HG02610 (cell line): ENCODE data around the gene NOSTRIN.

ENCODE experiments used
- ATAC-seq: cut with Tn5 transposase; IDR thresholded peaks from one replicate; pipeline ENCODE4 v1.9.1; 2021; ENCODE audit warnings: mild to moderate bottlenecking, moderate library complexity; ENCODE audit not compliant: unreplicated experiment

The NOSTRIN gene

DNA sequence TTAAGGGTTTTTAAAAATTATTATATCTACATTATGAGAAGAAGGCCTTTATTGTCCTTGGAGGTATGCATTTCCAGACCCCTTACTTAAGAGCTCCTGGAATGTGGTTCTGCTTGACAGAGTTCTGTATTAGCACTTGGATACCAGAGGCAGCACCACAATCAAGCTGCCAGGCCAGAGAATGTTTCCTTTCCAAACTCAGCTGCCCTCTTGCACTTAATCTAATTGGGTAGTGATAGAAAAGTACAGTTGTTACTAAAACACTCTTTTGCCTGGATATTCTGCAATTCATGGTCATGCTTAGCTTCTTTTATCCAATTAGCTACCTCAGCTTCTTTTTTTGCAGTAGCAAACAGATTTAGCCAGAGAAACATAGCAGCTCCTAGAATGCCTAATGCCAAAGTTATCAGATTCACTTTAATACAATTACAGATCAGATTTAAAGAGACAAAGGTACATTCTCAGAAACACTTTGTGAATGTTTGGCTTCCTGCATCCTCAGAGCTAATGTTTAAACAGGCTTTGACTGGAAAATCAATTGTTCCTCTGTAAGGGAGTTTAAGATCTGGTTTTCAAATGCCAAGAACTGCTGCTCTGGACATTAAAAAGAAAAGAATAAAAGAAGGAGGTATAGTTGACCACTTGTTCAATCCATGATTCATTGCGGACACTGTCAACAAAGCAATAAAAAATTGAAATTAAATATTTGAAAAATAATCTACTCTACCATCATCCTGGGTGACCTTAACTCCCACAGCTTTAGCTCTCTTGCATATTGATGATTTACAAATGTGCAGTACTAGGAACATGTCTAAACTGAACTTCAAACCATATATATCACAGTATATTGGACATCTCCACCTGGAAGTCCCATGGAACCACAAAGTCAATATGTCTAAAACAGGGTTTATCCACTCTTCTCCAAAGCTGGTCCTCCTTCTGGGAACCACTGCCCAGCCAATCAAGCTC lies 12.8 kb downstream of the NOSTRIN start:
- ATAC-seq = no peak

- no peak for ATAC-seq
These were observed 13.9 kb downstream of the NOSTRIN start for GRCh38 chr2:168816369-168816768.

DNA sequence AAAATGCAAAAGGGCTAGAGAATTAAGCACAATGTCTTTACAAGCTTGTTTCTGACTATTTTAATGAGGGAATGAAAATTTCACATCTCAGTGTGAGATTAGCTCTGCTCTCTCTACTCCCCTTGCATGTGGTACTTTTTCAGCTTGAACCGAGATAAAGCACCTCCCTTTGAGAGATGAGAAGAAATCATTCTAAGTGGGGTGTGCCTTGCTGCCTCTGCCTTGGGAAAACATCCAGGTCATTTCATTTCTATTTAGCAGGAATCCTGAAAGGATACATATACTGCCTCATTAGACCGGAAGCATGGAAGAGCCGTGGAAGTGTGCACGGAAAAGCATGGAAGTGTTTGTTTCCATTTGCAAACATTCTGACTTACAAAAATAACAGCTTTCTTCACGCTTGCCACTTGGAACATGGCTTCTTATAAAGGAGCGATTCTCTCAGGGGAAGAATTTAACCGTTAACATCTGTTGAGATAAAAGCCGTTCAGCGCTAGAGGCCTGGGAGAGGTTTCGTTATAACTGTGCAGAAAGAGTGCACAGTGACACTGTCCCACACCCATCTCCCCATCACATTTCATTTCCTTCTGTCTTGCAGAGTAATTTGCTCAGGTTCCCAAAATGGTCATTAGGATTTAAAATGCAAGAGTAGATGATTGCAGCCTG lies 16.7 kb downstream of the NOSTRIN start:
- ATAC-seq = no peak

DNA sequence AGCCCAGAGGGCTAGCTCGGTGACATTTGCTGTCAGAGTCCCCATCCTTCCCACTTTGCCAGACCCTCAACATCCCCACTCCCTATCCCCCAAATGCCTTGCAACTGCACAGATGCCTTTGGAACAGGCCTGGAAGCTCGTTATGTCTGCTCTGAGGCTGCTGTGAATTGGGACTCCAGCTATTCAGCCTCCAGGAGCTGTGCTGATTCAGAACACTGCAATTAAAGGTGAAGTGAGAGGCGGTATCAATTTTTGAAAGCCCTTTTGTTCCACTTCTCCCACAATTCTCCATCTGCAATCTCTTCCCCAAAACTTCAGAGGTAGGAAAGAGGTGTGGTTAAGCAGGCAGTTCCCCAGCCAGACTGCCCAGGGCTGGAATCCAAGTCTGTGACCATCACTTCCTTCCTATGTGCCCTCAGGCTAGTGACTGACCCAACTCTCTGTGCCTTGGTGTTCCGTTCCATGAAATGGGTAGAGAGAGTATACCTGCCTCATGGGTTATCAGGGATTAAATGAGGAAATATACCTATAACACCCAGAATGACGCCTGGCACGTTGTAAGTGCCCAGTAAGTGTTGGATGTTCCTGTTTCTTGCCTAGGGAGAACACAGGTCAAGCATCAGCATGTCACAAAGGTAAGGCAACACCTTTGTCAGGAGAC lies 17.5 kb downstream of the NOSTRIN start:
- ATAC-seq = no peak

- no peak for ATAC-seq
These were observed 19.1 kb downstream of the NOSTRIN start for GRCh38 chr2:168821577-168821976.

DNA sequence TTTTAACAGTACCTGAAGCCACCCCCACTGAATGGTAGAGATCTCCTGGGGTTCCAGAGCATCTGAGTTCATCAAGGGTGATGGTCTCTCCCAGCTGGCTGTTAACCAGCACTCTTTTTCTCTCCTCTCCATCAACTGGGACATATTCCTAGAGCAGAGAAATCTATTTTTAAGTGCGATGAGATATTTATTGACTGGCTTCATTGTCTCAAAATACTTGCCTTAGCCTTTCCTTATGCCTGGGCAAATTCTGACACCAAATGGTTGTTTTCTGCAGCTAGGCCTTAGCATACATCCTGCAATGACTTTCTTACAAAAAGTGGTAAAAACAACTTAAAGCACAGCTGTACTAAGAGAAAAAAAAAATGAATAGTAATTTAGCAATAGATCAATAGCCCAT lies 19.6 kb downstream of the NOSTRIN start:
- no peak for ATAC-seq

GRCh38 chr2:168825126-168825525 lies 22.7 kb downstream of the NOSTRIN start:
- ATAC-seq = no peak

- no peak for ATAC-seq
These were observed 28.5 kb downstream of the NOSTRIN start for GRCh38 chr2:168830958-168831357.

- ATAC-seq = no peak
These were observed 29.2 kb downstream of the NOSTRIN start for GRCh38 chr2:168831662-168832061.

DNA sequence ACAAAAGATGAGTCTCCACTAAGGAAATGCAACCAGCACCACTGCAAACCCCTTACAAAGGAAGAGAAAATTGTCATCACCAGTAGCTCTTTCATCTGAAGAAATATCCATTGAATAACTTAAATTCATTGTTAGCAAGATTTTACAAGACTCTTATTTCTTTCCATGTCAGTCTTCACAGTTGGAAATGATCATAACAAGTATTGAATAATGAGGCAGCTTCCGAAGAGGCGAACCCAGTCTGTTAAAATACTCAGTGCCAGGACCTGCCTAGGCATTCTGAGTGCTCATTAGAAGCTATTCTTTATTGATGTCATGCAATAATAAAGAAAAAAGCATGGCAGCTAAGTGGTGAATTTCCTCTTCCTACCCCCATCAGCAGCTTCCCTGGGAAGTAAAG lies 33.5 kb downstream of the NOSTRIN start:
- no peak for ATAC-seq

DNA sequence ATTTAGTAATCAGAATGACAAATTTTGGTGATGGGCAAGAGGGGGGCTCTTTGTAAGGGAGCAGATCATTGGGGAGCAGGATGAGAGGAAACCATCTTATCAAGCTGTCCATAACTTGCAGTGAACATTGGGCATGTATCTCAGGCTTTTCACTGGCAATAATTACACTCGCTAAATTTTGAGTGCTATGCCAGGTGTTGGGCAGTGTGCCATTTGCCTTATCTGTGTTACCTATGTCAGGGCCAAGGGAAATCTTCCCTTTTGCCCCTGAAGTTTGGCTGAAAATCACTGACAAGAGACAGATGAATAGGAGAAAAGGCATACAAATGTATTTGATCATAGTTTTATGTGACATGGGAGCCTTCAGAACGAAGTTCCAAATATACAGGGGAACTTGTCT lies 39.0 kb downstream of the NOSTRIN start:
- no peak for ATAC-seq

DNA sequence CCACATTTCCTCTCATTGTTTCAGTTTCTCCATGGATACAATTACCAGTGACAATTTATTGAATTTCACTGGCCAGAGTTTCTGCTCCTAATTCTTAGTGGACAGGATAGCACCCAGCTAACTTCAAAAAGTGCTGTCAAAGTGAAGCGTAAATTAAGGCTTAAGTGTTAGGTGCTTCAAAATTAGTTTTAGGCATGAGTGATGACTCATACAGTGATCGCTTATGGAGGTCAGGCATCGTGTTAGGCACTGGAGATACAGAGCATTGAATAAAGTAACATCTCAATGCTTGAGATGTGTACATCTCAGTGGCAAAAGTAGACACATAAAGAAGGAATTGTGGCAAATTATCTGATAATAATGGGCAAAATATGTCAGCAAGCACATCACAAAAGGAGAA lies 40.8 kb downstream of the NOSTRIN start:
- no peak for ATAC-seq

DNA sequence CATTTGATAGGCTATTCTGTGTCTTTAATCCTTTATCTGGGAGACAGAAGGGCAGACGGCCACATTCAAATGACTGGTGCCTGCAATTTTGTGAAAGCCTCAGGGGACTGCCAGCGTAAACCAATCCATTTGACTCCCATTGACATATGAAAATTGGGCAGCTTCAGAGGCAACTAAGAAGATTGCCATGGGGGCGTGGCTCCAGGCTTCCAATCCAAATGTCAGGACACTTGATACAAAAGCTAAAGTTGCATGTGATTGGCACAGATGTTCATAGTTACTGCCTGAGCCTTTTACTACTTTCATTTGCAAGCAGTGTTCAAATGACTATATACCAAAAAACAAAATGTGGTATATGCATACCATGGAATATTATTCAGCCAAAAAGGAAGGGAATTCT lies 45.8 kb downstream of the NOSTRIN start:
- ATAC-seq = no peak

DNA sequence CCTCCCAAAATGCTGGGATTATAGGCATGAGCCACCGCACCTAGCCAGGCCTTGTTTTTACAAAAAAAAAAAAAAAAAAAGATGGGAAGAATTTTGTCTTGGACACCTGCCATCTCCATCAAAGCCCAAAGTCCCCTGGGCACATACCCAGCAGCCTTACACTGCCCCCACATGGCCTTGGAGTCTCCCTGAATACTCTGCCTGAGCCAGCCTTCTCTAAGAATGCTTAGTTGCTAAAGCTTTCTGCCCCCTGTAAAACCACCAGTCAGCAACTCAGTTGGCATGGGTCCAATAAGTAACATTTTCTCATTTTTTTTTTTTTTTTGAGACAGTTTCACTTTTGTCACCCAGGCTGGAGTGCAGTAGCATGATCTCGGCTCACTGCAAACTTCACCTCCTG lies 47.2 kb downstream of the NOSTRIN start:
- ATAC-seq = no peak

DNA sequence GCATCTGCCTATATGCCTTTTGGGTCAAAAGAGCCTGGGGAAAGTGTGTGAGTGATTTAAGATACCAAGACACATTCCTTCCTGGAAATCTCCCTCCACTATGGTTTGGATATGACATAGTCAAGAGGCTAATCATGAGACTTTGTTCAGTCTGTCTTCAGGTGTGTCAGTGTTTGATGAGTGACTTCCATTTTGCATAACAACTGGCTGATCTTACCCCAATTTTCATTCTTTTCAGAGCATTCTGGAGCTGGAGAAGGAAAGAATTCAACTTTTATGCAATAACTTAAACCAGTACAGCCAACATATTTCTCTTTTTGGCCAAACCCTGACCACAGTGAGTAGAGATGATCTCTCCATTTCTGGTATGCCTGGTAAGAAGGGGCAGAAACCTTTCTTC lies 48.4 kb downstream of the NOSTRIN start:
- ATAC-seq = no peak

DNA sequence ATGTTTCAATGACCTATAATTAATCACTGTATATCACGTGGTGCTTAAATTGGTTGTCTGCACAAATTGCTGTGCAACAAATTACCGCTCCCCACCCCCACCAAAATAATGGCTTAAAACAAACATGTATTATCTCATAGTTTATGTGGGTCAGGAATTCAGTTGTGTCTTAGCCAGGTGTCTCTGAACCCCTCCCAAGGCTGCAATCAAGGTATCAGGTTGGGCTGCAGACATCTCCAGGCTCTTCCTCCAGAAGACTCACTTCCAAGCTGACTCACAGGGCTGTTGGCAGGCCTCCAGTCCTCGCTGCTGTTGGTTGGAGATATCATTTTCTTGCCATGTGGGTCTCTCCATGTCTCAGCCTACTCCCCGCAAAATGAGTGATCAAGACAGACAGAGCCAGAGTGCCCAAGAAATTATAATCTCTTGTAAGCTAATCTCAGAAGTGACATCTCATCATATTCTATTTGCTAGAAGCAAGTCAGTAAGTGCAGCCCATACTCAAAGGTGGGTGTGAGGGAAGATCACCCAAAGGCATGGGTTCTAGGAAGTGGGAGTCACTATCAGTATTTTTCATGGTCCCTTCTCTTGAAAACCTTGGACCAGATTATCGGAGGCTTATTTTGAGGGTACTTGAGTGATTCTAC lies 49.4 kb downstream of the NOSTRIN start:
- no peak for ATAC-seq

DNA sequence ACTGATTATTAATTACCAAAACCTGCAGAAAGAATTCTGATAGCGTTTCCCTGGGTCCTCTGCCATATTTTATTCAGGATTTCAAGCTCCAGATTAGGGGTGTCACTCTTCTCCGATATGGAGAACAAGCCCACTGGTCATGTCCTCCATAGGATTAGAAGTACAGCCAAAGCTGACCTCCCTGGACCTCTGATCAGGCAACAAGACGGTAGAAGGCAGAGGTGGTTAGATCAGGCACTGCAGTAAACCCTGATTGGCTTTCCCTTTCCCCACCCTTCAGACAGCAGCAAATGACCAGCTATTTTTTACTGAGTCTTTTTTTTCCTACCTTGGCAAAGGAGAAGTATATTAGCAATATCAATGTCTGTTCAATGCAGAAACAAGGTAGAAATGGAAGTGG lies 50.0 kb downstream of the NOSTRIN start:
- ATAC-seq = no peak

DNA sequence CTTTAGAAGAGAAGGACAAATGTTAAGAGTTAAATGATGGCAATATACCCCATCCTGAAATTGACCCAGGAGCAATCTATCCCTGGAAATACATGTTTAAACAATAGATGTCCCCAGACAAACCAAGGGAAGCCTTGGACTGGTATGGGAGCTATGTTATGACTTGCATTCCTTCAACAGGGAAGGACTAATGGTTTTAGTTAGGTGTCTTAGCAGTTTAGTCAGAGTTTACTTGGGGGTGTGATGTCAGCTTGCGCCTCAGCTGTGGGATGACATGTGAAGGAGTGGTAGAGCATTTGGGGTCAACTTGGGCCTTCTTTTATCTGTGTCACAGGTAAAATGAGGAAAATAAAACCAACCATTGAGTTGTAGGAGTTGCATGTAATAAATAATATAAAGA lies 51.0 kb downstream of the NOSTRIN start:
- no peak for ATAC-seq

- ATAC-seq = no peak
These were observed 52.2 kb downstream of the NOSTRIN start for GRCh38 chr2:168854651-168855050.

GRCh38 chr2:168855601-168856000 lies 53.2 kb downstream of the NOSTRIN start:
- no peak for ATAC-seq

GRCh38 chr2:168858146-168858545 lies 55.7 kb downstream of the NOSTRIN start:
- ATAC-seq = no peak
